Glutamatergic neuron (in vitro differentiated cells): ENCODE data around the gene FAM3C. TPM values are rescaled to one million over a fixed set of nuclear protein-coding genes. Genes with fewer than 3 reads are reported as not detected.

ENCODE experiments used
- DNase-seq: peaks from one replicate; pipeline ENCODE4 v3.0.0; 2022
- H3K27ac Mint-ChIP-seq: one replicate; pipeline ENCODE4 v1.8.0; 2020; ENCODE audit warnings: mild to moderate bottlenecking, mixed read lengths, inconsistent platforms; ENCODE audit not compliant: unreplicated experiment
- H3K27me3 Mint-ChIP-seq: one replicate; pipeline ENCODE4 v1.8.0; 2020; ENCODE audit warnings: mild to moderate bottlenecking, moderate library complexity, mixed read lengths, inconsistent platforms; ENCODE audit not compliant: unreplicated experiment
- H3K36me3 Mint-ChIP-seq: one replicate; pipeline ENCODE4 v1.8.0; 2020; ENCODE audit warnings: mild to moderate bottlenecking, mixed read lengths, inconsistent platforms; ENCODE audit not compliant: unreplicated experiment
- H3K4me1 Mint-ChIP-seq: one replicate; pipeline ENCODE4 v1.8.0; 2020; ENCODE audit warnings: mild to moderate bottlenecking, low read depth, mixed read lengths, inconsistent platforms; ENCODE audit not compliant: unreplicated experiment
- H3K4me3 Mint-ChIP-seq: one replicate; pipeline ENCODE4 v1.8.0; 2020; ENCODE audit warnings: mild to moderate bottlenecking, mixed read lengths, inconsistent platforms; ENCODE audit not compliant: unreplicated experiment
- H3K9me3 Mint-ChIP-seq: one replicate; pipeline ENCODE4 v1.8.0; 2020; ENCODE audit warnings: mild to moderate bottlenecking, moderate library complexity, mixed read lengths, inconsistent platforms; ENCODE audit not compliant: unreplicated experiment
- total RNA-seq: library from RNA; stranded (reverse); fragmentation: NEBNext Ultra II Directional; extraction: Animal tissue kit (Norgen Biotek cat#: 25700); gene quantifications from one replicate; pipeline ENCODE4 v1.2.1, GENCODE V29; 2021; ENCODE audit not compliant: unreplicated experiment
- TF ChIP-seq, protein P1 (sequence below): fragments of 200-600 bp; sonication (generic); IDR thresholded peaks from one replicate; pipeline ENCODE4 v1.5.0; 2021; ENCODE audit not compliant: partially characterized antibody, unreplicated experiment

FAM3C gene
- total RNA-seq, 1 donor from 2014 or later: 19.9 TPM

DNA sequence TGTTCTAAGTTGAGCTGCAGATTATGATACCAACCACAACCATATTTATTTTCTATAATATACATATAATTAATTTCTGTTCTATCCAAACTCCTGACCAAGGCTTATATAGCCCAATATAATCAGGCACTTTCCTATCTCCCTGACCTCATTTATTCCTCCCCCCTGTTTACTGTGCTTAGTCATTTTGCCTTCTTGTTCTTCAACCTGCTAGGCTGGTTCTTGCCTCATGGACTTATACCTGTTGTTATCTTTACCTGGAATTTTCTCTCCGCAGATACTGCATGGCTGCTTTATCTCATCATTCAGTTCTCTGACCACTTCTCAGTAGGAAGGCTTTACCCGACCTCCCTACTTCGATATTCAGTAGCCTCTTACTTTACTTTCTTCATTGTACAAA is 24.9 kb upstream of the FAM3C start:
- Mint-ChIP-seq H3K27me3 (no peaks in the 10 kb centered on the region), H3K27ac (no peak overlapping the region), H3K4me1 (no peaks in the 10 kb centered on the region), H3K9me3 (peaks cover 4% of the 10 kb centered on the region), H3K4me3 (no peak overlapping the region), H3K36me3 (no peaks in the 10 kb centered on the region)
- TF ChIP-seq, protein P1, sequence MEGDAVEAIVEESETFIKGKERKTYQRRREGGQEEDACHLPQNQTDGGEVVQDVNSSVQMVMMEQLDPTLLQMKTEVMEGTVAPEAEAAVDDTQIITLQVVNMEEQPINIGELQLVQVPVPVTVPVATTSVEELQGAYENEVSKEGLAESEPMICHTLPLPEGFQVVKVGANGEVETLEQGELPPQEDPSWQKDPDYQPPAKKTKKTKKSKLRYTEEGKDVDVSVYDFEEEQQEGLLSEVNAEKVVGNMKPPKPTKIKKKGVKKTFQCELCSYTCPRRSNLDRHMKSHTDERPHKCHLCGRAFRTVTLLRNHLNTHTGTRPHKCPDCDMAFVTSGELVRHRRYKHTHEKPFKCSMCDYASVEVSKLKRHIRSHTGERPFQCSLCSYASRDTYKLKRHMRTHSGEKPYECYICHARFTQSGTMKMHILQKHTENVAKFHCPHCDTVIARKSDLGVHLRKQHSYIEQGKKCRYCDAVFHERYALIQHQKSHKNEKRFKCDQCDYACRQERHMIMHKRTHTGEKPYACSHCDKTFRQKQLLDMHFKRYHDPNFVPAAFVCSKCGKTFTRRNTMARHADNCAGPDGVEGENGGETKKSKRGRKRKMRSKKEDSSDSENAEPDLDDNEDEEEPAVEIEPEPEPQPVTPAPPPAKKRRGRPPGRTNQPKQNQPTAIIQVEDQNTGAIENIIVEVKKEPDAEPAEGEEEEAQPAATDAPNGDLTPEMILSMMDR: no peak
- DNase-seq: no peak

DNA sequence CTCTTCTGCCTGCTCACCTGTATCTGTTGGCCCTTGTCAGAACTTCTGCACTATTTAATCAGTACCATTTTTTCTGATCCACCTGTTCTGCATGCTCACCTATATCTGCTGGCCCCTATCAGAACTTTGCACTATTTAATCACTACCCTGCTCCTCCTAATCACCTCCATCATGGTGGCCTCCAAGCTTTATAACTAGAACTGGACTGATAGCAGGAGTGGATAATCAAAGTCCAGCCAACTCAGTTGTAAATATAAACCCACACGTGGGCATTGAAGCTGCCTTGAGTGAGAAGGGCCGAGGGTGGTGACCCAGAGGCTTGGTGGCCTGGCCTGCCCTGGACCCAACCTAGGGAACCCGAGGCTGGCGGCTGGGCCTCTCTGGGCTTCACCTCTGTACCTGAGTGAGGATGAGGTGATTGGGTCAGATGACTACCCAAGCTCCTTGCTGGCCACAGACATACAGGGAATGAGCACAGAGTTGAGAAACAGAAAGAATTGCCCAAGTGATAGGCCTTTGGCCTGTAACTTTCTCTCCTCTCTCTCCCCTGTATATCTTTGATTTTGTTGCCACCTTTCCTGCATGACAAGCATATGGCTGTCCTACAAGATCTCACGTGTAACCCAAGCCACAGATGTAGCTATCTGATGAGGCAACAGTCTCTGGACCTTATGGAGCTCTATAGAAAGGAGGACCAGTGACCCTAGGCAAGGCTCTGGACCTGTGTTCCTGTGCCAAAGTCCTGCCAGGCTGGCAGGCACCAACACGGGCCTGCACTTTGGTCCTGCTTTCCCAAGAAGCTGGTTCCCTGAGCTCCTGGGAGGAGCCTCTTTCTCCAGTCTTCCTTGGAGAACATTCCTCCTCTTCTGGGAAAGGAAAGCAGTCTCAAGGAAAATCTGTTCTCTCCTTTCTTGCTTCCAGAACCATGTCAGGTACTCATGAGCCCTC is 23.4 kb upstream of the FAM3C start:
- Mint-ChIP-seq H3K9me3 (peaks cover 4% of the 10 kb centered on the region), H3K4me1 (no peaks in the 10 kb centered on the region), H3K27ac (no peak overlapping the region), H3K4me3 (no peak overlapping the region), H3K36me3 (no peaks in the 10 kb centered on the region), H3K27me3 (no peaks in the 10 kb centered on the region)
- no peak for DNase-seq
- TF ChIP-seq, protein P1: no peak

- Mint-ChIP-seq H3K9me3 (peaks cover 4% of the 10 kb centered on the region), H3K4me1 (no peaks in the 10 kb centered on the region), H3K36me3 (no peaks in the 10 kb centered on the region), H3K27ac (no peak overlapping the region), H3K4me3 (no peak overlapping the region), H3K27me3 (no peaks in the 10 kb centered on the region)
- TF ChIP-seq, protein P1: no peak
- no peak for DNase-seq
Measured at GRCh38 chr7:121416533-121416932, 20.4 kb upstream of the FAM3C start.

DNA sequence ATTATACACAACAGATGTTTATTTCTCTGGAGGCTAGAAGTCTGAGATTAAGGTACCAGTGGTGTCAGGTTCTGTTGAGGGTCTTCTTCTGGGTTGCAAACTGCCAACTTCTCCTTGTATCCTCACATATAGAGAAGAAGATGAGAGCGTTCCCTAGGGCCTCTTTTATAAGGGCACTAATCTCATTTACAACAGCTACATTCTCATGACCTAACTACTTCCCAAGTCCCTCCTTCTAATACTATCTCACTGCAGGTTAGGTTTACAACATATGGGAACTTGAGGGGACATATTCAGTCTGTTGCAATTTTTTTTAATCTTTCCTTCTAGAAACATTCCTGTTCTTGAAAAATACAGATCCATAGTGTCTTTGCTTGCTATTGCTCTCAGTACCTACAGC is 18.3 kb upstream of the FAM3C start:
- Mint-ChIP-seq H3K27ac (no peak overlapping the region), H3K9me3 (no peaks in the 10 kb centered on the region), H3K27me3 (no peaks in the 10 kb centered on the region), H3K36me3 (no peaks in the 10 kb centered on the region), H3K4me1 (no peaks in the 10 kb centered on the region), H3K4me3 (no peak overlapping the region)
- no peak for DNase-seq
- TF ChIP-seq, protein P1: no peak

DNA sequence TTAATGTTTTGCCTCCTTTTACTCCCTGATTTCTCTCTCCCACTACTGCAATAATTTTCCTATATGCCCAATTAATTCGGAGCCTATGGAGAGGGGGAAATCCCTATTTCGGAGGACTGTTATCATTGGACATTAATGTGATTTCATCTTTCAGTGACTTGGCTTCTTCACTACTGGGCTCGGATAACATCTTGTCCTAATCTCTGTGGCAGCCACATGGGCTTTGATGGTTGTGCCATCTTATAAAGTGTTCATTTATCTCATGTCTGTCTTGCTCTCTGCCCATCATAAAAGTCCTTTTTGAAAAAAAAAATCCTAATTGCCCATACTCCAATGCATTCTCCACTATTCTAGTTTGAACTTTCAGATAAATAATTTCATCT is 15.5 kb upstream of the FAM3C start:
- Mint-ChIP-seq H3K4me3 (no peak overlapping the region), H3K27me3 (no peaks in the 10 kb centered on the region), H3K27ac (no peak overlapping the region), H3K36me3 (no peaks in the 10 kb centered on the region), H3K4me1 (no peaks in the 10 kb centered on the region), H3K9me3 (no peaks in the 10 kb centered on the region)
- TF ChIP-seq, protein P1: no peak
- DNase-seq: no peak
